HepG2 (cell line): ENCODE measurements around the gene NMUR1. TPM values are rescaled to one million over a fixed set of nuclear protein-coding genes. Genes with fewer than 3 reads are reported as not detected.

Experiments
- ATAC-seq: fragments of 200-7000 bp; cut with Tn5 transposase; 3 replicates; pipeline ENCODE4 v1.9.1; 2020; ENCODE audit warnings: mild to moderate bottlenecking, moderate library complexity
- BruUV-seq: library from RNA; stranded (reverse); fragments of 400-500 nt; replicated peaks from 2 replicates; lab custom pipeline; 2021; lab: Mats Ljungman, UMichigan
- CTCF ChIA-PET: fragments of 300-600 bp; formaldehyde crosslinking; extraction: SDS; loops from one replicate; lab custom pipeline; 2021; ENCODE audit warnings: low total read pairs, inconsistent platforms, low intra/inter-chr PET ratio; lab: Yijun Ruan, JAX
- POLR2A ChIA-PET: fragments of 350-600 bp; sonication (Branson Sonifier 250); formaldehyde crosslinking; loops from one replicate; lab custom pipeline; 2020; ENCODE audit warnings: antibody characterized with exemption, inconsistent platforms; lab: Yijun Ruan, JAX
- DNase-seq: peaks from one replicate; pipeline ENCODE4 v3.0.0-alpha.2; 2015; ENCODE audit warnings: low spot score
- FAIRE-seq: peaks from 3 replicates; lab custom pipeline; 2011; peaks lifted over from hg19 to GRCh38; lab: Jason Lieb, UNC
- H2AFZ ChIP-seq: one replicate; pipeline ENCODE4 v1.6.1; 2011; ENCODE audit warnings: low read length, inconsistent platforms
- H3K27ac ChIP-seq: fragments of 300-600 bp; 3 replicates; pipeline ENCODE4 v1.8.0; 2011; ENCODE audit warnings: mixed run types, mild to moderate bottlenecking, mixed read lengths, low read length, inconsistent platforms; ENCODE audit not compliant: insufficient read depth; ENCODE audit errors: extremely low read length
- H3K27me3 ChIP-seq, 2 experiments: fragments of 200-600 bp in 1 of 2; 2 replicates in 1 of 2; 3 replicates in 1 of 2; pipeline versions ENCODE4 v1.6.0 to v1.8.0; 2011; ENCODE audit warnings: low read length in 2 of 2, mild to moderate bottlenecking in 2 of 2, moderate library complexity in 2 of 2, inconsistent platforms in 1 of 2; ENCODE audit not compliant: insufficient read depth in 2 of 2, control insufficient read depth in 1 of 2
- H3K36me3 ChIP-seq, 2 experiments: fragments of 200-600 bp in 1 of 2; replicated peaks in 1 of 2; 2 replicates in 1 of 2; 3 replicates in 1 of 2; pipeline versions ENCODE4 v1.5.1 to v1.8.0; 2011; ENCODE audit warnings: low read length in 2 of 2, inconsistent platforms in 1 of 2; ENCODE audit not compliant: insufficient read depth in 2 of 2, control insufficient read depth in 1 of 2
- H3K4me1 ChIP-seq: 2 replicates; pipeline ENCODE4 v1.5.1; 2012; ENCODE audit warnings: low read length, inconsistent platforms; ENCODE audit not compliant: insufficient read depth
- H3K4me2 ChIP-seq: 2 replicates; pipeline ENCODE4 v1.6.0; 2011; ENCODE audit warnings: low read depth, low read length, inconsistent platforms
- H3K4me3 ChIP-seq, 3 experiments: fragments of 200-600 bp in 1 of 3; sonication (generic), shearing (Covaris generic) in 1 of 3; replicated peaks in 1 of 3; 2 replicates each; pipeline ENCODE4 v1.5.1; 2011 to 2016; ENCODE audit warnings: low read length in 3 of 3, inconsistent platforms in 2 of 3, low read depth in 2 of 3, mild to moderate bottlenecking in 2 of 3, control low read depth in 1 of 3, mixed read lengths in 1 of 3; ENCODE audit not compliant: insufficient read depth in 1 of 3
- H3K79me2 ChIP-seq: one replicate; pipeline ENCODE4 v1.6.1; 2011; ENCODE audit warnings: low read length, inconsistent platforms; ENCODE audit not compliant: insufficient read depth
- H3K9ac ChIP-seq: 2 replicates; pipeline ENCODE4 v1.6.0; 2011; ENCODE audit warnings: mild to moderate bottlenecking, low read depth, low read length, inconsistent platforms; ENCODE audit not compliant: insufficient read depth
- H3K9me3 ChIP-seq: 2 replicates; pipeline ENCODE4 v1.5.1; 2012; ENCODE audit warnings: mild to moderate bottlenecking, low read length
- H4K20me1 ChIP-seq: 2 replicates; pipeline ENCODE4 v1.6.0; 2011; ENCODE audit warnings: inconsistent platforms, mild to moderate bottlenecking, low read length, moderate library complexity; ENCODE audit not compliant: insufficient read depth
- ATF7 ChIP-seq, 2 experiments: fragments of 450-650 bp in 1 of 2; sonication (generic) in 1 of 2; formaldehyde crosslinking in 1 of 2; IDR thresholded peaks; 2 replicates each; pipeline versions ENCODE4 v1.4.0 to v1.6.1; 2016 to 2020; ENCODE audit warnings: antibody characterized with exemption in 1 of 2, mild to moderate bottlenecking in 1 of 2, missing genetic modification reagents in 1 of 2
- ATRX ChIP-seq: sonication (generic); formaldehyde crosslinking; IDR thresholded peaks from 2 replicates; pipeline ENCODE4 v1.4.0; 2020; ENCODE audit warnings: missing genetic modification reagents, borderline replicate concordance
- ZBTB38 ChIP-seq: sonication (generic); formaldehyde crosslinking; IDR thresholded peaks from 2 replicates; pipeline ENCODE4 v1.5.1; 2020; ENCODE audit warnings: mild to moderate bottlenecking, missing genetic modification reagents
- ZNF121 ChIP-seq: sonication (generic); formaldehyde crosslinking; IDR thresholded peaks from 2 replicates; pipeline ENCODE4 v1.5.0; 2020; ENCODE audit warnings: mild to moderate bottlenecking, missing genetic modification reagents
- ZSCAN9 ChIP-seq: IDR thresholded peaks from 2 replicates; pipeline ENCODE4 v1.6.1; 2016; ENCODE audit warnings: borderline replicate concordance
- WGBS: methylation state at CpG from one replicate; pipeline ENCODE4 v1.1.6; 2017; ENCODE audit warnings: low lambda C conversion rate; 5-methylcytosine and 5-hydroxymethylcytosine counted together
- in situ Hi-C: cut with HindIII; loops from 2 replicates; pipeline ENCODE4 v1.10.0; 2017; ENCODE audit warnings: low pct_unique_long_range_greater_than_20kb; ENCODE audit not compliant: extremely low pct_ligation_motif_present
- intact Hi-C: fragments of 100-400 bp; cut with micrococcal nuclease; formaldehyde crosslinking; loops from one replicate; pipeline ENCODE4 v1.10.0; 2022; ENCODE audit not compliant: unreplicated experiment
- polyA plus RNA-seq, 8 experiments: library from polyadenylated mRNA; depleted of rRNA in 3 of 8; stranded (reverse) in 7 of 8; unstranded in 1 of 8; fragments of >200 nt; fragmentation: Illumina TruSeq in 4 of 8; extraction: Trizol in 4 of 8; gene quantifications; 2 replicates each; pipeline versions ENCODE4 v1.2.1 to v1.2.3, GENCODE V29; 2011 to 2016; ENCODE audit warnings: low read depth in 4 of 8, missing spikeins in 1 of 8, mixed read lengths in 1 of 8; ENCODE audit not compliant: insufficient read depth in 1 of 8
- total RNA-seq, 5 experiments: library from RNA; depleted of rRNA; stranded (reverse); fragments of >200 nt; fragmentation: Illumina TruSeq; extraction: Trizol; gene quantifications; 2 replicates each; pipeline ENCODE4 v1.2.3, GENCODE V29; 2016; ENCODE audit warnings: low read depth in 1 of 5
- TF ChIP-seq, protein P1 (sequence below): sonication (generic); formaldehyde crosslinking; IDR thresholded peaks from 2 replicates; pipeline ENCODE4 v1.4.0; 2020; ENCODE audit warnings: missing genetic modification reagents, borderline replicate concordance

Gene NMUR1
- total and polyA plus RNA-seq, 2 of the 13 experiments (the other 11 are each of a cell fraction or from before 2014, with no cell fraction given) = not detected

DNA sequence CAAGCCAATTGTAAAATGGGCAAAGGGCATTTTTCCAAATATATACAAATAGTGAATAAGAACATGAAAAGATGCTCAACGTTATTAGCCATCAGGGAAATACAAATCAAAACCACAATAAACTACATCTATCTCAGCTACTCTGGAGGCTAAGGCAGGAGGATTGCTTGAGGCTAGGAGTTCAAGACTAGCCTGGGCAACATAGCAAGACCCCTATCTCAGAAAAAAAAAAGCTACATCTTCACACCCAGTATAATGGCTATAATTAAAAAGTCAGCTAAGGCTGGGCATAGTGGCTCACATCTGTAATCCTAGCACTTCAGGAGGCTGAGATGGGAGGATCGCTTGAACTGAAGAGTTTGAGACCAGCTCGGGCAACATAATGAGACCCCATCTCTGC lies 53.3 kb downstream of the NMUR1 start:
- DNase-seq (no peak), ATAC-seq (no peak)
- H4K20me1 ChIP-seq = no peaks in the 10 kb centered on the region
- CTCF ChIA-PET = no interaction called here
- intact Hi-C loops = no loop called here
- H3K4me3 ChIP-seq = no peak overlapping the region
- BruUV-seq = no TSS peak
- H3K9ac ChIP-seq = no peak overlapping the region
- H2AFZ ChIP-seq = no peak overlapping the region
- H3K9me3 ChIP-seq = no peaks in the 10 kb centered on the region
- no peak for TF ChIP-seq ZSCAN9 (CRISPR knock-in tag)
- no peak for TF ChIP-seq ZBTB38
- TF ChIP-seq, protein P1, sequence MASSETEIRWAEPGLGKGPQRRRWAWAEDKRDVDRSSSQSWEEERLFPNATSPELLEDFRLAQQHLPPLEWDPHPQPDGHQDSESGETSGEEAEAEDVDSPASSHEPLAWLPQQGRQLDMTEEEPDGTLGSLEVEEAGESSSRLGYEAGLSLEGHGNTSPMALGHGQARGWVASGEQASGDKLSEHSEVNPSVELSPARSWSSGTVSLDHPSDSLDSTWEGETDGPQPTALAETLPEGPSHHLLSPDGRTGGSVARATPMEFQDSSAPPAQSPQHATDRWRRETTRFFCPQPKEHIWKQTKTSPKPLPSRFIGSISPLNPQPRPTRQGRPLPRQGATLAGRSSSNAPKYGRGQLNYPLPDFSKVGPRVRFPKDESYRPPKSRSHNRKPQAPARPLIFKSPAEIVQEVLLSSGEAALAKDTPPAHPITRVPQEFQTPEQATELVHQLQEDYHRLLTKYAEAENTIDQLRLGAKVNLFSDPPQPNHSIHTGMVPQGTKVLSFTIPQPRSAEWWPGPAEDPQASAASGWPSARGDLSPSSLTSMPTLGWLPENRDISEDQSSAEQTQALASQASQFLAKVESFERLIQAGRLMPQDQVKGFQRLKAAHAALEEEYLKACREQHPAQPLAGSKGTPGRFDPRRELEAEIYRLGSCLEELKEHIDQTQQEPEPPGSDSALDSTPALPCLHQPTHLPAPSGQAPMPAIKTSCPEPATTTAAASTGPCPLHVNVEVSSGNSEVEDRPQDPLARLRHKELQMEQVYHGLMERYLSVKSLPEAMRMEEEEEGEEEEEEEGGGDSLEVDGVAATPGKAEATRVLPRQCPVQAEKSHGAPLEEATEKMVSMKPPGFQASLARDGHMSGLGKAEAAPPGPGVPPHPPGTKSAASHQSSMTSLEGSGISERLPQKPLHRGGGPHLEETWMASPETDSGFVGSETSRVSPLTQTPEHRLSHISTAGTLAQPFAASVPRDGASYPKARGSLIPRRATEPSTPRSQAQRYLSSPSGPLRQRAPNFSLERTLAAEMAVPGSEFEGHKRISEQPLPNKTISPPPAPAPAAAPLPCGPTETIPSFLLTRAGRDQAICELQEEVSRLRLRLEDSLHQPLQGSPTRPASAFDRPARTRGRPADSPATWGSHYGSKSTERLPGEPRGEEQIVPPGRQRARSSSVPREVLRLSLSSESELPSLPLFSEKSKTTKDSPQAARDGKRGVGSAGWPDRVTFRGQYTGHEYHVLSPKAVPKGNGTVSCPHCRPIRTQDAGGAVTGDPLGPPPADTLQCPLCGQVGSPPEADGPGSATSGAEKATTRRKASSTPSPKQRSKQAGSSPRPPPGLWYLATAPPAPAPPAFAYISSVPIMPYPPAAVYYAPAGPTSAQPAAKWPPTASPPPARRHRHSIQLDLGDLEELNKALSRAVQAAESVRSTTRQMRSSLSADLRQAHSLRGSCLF (CRISPR knock-in tag) = no peak
- peak; percentile 64 for TF ChIP-seq ZNF121 (CRISPR knock-in tag)
- TF ChIP-seq ATF7 (IDR thresholded peaks at IDR 0.05) = no peak
- no peak for TF ChIP-seq ATF7 (CRISPR knock-in tag; IDR thresholded peaks at IDR 0.05)
- no peak for TF ChIP-seq ATRX
- TF ChIP-seq, all 625 proteins: peak for 1
- Histone ChIP-seq H3K4me2 (no peak overlapping the region), H3K36me3 (no peaks in the 10 kb centered on the region), H3K4me1 (no peaks in the 10 kb centered on the region), H3K27ac (no peak overlapping the region), H3K79me2 (no peaks in the 10 kb centered on the region), H3K27me3 (peaks cover 3 to 26% of the 10 kb centered on the region in 2 experiments; a peak in 2 of 5 replicates)
- no peak for FAIRE-seq
- in situ Hi-C loops = no loop called here
- POLR2A ChIA-PET = interaction anchor here (3.7 kb wide), 1 partner anchor 13 kb away, joined by 20 read pairs; the partner anchor contains the start of gene NCL
- 33% methylated on average over 3 of the region's 3 CpGs for WGBS
